ENCODE results near the gene CUL4A.

DNA sequence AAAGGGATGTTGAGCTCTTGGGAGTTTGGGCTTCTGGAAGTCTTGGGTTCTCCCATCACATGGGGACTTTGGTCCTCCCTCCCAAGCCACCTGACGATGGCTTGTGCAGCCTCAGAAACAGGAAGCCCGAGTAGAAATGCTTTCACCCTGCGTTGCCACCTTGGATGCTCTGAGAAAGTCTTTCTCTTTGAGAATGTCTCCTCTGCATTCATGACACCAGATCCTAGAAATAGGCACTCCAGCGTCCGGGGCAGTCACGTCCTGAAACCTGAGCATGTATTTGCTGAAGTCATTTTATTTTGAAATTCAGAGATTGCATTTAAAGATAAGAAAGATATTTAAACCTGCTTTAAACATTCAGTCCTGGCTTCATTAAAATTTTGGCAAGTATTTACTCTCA lies 34.4 kb downstream of the CUL4A start:
- TF ChIP-seq BHLHE40 (IDR thresholded peaks at IDR 0.05; ENCODE audit: borderline replicate concordance) (no peak), SP1 (IDR thresholded peaks at IDR 0.05) (no peak), CTBP1 (IDR thresholded peaks at IDR 0.05; ENCODE audit: borderline replicate concordance) (no peak)
